Activated CD8-positive, alpha-beta memory T cell treated with anti-CD3 and anti-CD28 coated beads, Interleukin-2, amount 50 U/mL, for 4 hours (primary cell): ENCODE data around the gene EPHA6.

Experiments used
- DNase-seq: peaks from one replicate; pipeline ENCODE4 v3.0.0-alpha.2; 2020

The EPHA6 gene

GRCh38 chr3:96813820-96814650 is at the start of gene EPHA6:
EPHA6 (plus strand) TSS chr3:96814594.
- DNase-seq: no peak

GRCh38 chr3:96776818-96777217 is 37.6 kb upstream of the EPHA6 start:
- DNase-seq: no peak

- DNase-seq: no peak
These were observed 34.6 kb upstream of the EPHA6 start for GRCh38 chr3:96779810-96780209.

- no peak for DNase-seq
These were observed 18.3 kb upstream of the EPHA6 start for GRCh38 chr3:96796101-96796500.

GRCh38 chr3:96803870-96804269 is 10.5 kb upstream of the EPHA6 start:
- no peak for DNase-seq

GRCh38 chr3:96806341-96806740 is 8.1 kb upstream of the EPHA6 start:
- DNase-seq: no peak

- DNase-seq: no peak
These were observed 1.1 kb upstream of the EPHA6 start for GRCh38 chr3:96813134-96813819.

- DNase-seq: no peak
These were observed 515 bp downstream of the EPHA6 start for GRCh38 chr3:96814651-96815567.

- no peak for DNase-seq
These were observed 16.8 kb downstream of the EPHA6 start for GRCh38 chr3:96831175-96831574.

GRCh38 chr3:96833301-96833700 is 18.9 kb downstream of the EPHA6 start:
- no peak for DNase-seq

- DNase-seq: no peak
These were observed 21.9 kb downstream of the EPHA6 start for GRCh38 chr3:96836153-96836915.

GRCh38 chr3:96843505-96844203 is 29.3 kb downstream of the EPHA6 start:
- DNase-seq: no peak

GRCh38 chr3:96844204-96844514 is 29.8 kb downstream of the EPHA6 start:
- DNase-seq: no peak

- no peak for DNase-seq
These were observed 38.5 kb downstream of the EPHA6 start for GRCh38 chr3:96852849-96853248.

GRCh38 chr3:96860882-96861281 is 46.5 kb downstream of the EPHA6 start:
- DNase-seq: no peak

- no peak for DNase-seq
These were observed 48.8 kb downstream of the EPHA6 start for GRCh38 chr3:96863129-96863740.

GRCh38 chr3:96865605-96866004 is 51.2 kb downstream of the EPHA6 start:
- DNase-seq: no peak

GRCh38 chr3:96869316-96869715 is 54.9 kb downstream of the EPHA6 start:
- no peak for DNase-seq

- no peak for DNase-seq
These were observed 63.1 kb downstream of the EPHA6 start for GRCh38 chr3:96877510-96877909.

- no peak for DNase-seq
These were observed 85.6 kb downstream of the EPHA6 start for GRCh38 chr3:96900031-96900430.

GRCh38 chr3:96900566-96900965 is 86.2 kb downstream of the EPHA6 start:
- DNase-seq: no peak

GRCh38 chr3:96915445-96915844 is 101.1 kb downstream of the EPHA6 start:
- DNase-seq: no peak
